Transverse colon (tissue), 4 donors: ENCODE data around the gene FGGY. TPM values are rescaled to one million over a fixed set of nuclear protein-coding genes. Genes with fewer than 3 reads are reported as not detected.
A peak's percentile ranks its signal among the peaks of the same experiment; 100 is the strongest.

Experiments
- DNase-seq: peaks from one replicate; pipeline ENCODE4 v3.0.0-alpha.2; 2019
- H3K27ac ChIP-seq, 4 donors: fragments of 200-600 bp; sonication (generic); 2 replicates each; pipeline ENCODE4 v1.5.1; 2016 to 2018; ENCODE audit warnings: inconsistent platforms in 4 of 4
- H3K27me3 ChIP-seq: fragments of 200-600 bp; sonication (generic); 2 replicates; pipeline ENCODE4 v1.5.1; 2017; ENCODE audit warnings: inconsistent platforms
- H3K36me3 ChIP-seq, 4 donors: fragments of 200-600 bp; sonication (generic); 2 replicates each; pipeline ENCODE4 v1.5.1; 2017 to 2019; ENCODE audit warnings: inconsistent platforms in 4 of 4
- H3K4me1 ChIP-seq, 4 donors: fragments of 200-600 bp; sonication (generic); 2 replicates each; pipeline ENCODE4 v1.5.1; 2017 to 2020; ENCODE audit warnings: inconsistent platforms in 4 of 4
- H3K4me3 ChIP-seq, 4 donors: fragments of 200-600 bp; sonication (generic); 1 replicate in 1 of 4; 2 replicates in 3 of 4; pipeline versions ENCODE4 v1.5.1 to v1.6.1; 2017 to 2019; ENCODE audit warnings: inconsistent platforms in 4 of 4
- H3K9me3 ChIP-seq, 2 donors: fragments of 200-600 bp; sonication (generic); 2 replicates each; pipeline ENCODE4 v1.5.1; 2017 to 2019; ENCODE audit warnings: inconsistent platforms in 2 of 2
- CTCF ChIP-seq, 5 experiments: fragments of 200-600 bp in 3 of 5; fragments of 450-650 bp in 2 of 5; sonication (generic) in 3 of 5; IDR thresholded peaks; 1 replicate in 2 of 5; 2 replicates in 3 of 5; pipeline ENCODE4 v1.5.1; 2016 to 2017; ENCODE audit warnings: antibody characterized with exemption in 5 of 5, inconsistent platforms in 3 of 5, mild to moderate bottlenecking in 2 of 5, moderate library complexity in 1 of 5
- EP300 ChIP-seq: sonication (generic); formaldehyde crosslinking; IDR thresholded peaks from one replicate; pipeline ENCODE4 v1.6.1; 2017; ENCODE audit warnings: antibody characterized with exemption, low read depth
- POLR2A ChIP-seq: fragments of 450-650 bp; IDR thresholded peaks from one replicate; pipeline ENCODE4 v1.6.1; 2016; ENCODE audit warnings: antibody characterized with exemption, mild to moderate bottlenecking, moderate library complexity
- POLR2AphosphoS5 ChIP-seq, 3 donors: sonication (generic); formaldehyde crosslinking; IDR thresholded peaks; one replicate each; pipeline ENCODE4 v1.6.1; 2016; ENCODE audit warnings: antibody characterized with exemption in 3 of 3
- WGBS, 2 donors: methylation state at CpG; one replicate each; pipeline ENCODE4 v1.1.5; 2018; ENCODE audit warnings: low coverage in 1 of 2; 5-methylcytosine and 5-hydroxymethylcytosine counted together
- in situ Hi-C, 4 donors: fragments of 200-750 bp; cut with MboI; loops; one replicate each; pipeline versions ENCODE4 v1.15.0 to v1.15.1; 2017; ENCODE audit warnings: low sequenced_read_pairs in 3 of 4, low pct_ligation_motif_present in 1 of 4, low pct_unique_long_range_greater_than_20kb in 1 of 4
- intact Hi-C: fragments of 100-400 bp; cut with DNase I; formaldehyde crosslinking; loops from one replicate; pipeline ENCODE4 v1.15.1; 2023; ENCODE audit warnings: low total_unique reads
- total RNA-seq, 4 donors: library from RNA; depleted of rRNA; stranded (reverse); fragments of >200 nt; gene quantifications; one replicate each; pipeline ENCODE4 v1.1.0, GENCODE V29; 2016

The FGGY gene
- total RNA-seq, 4 donors from 2014 or later: 18.2 to 97.7 (median 27.1) TPM

GRCh38 chr1:59433440-59433813 lies 136.5 kb downstream of the FGGY start:
- WGBS, 2 donors: 88 to 94% methylated on average over 5 to 6 of the region's 6 CpGs
- H3K9me3 ChIP-seq: no peaks in the 10 kb centered on the region
- H3K4me1 ChIP-seq: peaks cover 0 to 25% (median 4%) of the 10 kb centered on the region in 4 donors
- in situ Hi-C loops (no loop called here), intact Hi-C loops (no loop called here)
- DNase-seq: no peak
- no peak overlapping the region for H3K4me3 ChIP-seq
- H3K36me3 ChIP-seq: no peaks in the 10 kb centered on the region
- TF ChIP-seq CTCF (IDR thresholded peaks at IDR 0.05) (no peak), EP300 (no peak), POLR2A (no peak), POLR2AphosphoS5 (IDR thresholded peaks at IDR 0.05) (no peak)
- H3K27me3 ChIP-seq: no peaks in the 10 kb centered on the region
- H3K27ac ChIP-seq: peak overlapping the region in 1 of 4 donors; percentile 22

- no peak overlapping the region for H3K4me3 ChIP-seq
- WGBS, 2 donors: 84 to 100% methylated on average over 1 to 3 of the region's 3 CpGs
- TF ChIP-seq EP300 (no peak), POLR2A (no peak), POLR2AphosphoS5 (IDR thresholded peaks at IDR 0.05) (no peak), CTCF (IDR thresholded peaks at IDR 0.05) (no peak)
- DNase-seq: no peak
- peaks cover 0 to 20% (median 4%) of the 10 kb centered on the region in 4 donors for H3K4me1 ChIP-seq
- in situ Hi-C loops (no loop called here), intact Hi-C loops (no loop called here)
- no peaks in the 10 kb centered on the region for H3K9me3 ChIP-seq
- no peaks in the 10 kb centered on the region for H3K36me3 ChIP-seq
- H3K27me3 ChIP-seq: no peaks in the 10 kb centered on the region
- H3K27ac ChIP-seq: no peak overlapping the region
Observed at GRCh38 chr1:59434336-59434735, 137.4 kb downstream of the FGGY start.

- Histone ChIP-seq H3K27ac (no peak overlapping the region), H3K36me3 (no peaks in the 10 kb centered on the region), H3K27me3 (no peaks in the 10 kb centered on the region), H3K4me1 (peaks cover 0 to 20% (median 4%) of the 10 kb centered on the region in 4 donors), H3K9me3 (no peaks in the 10 kb centered on the region), H3K4me3 (no peak overlapping the region)
- TF ChIP-seq POLR2A (no peak), CTCF (IDR thresholded peaks at IDR 0.05) (no peak)
- no peak for DNase-seq
- 56 to 71% methylated on average over 2 of the region's 2 CpGs for WGBS, 2 donors
- intact Hi-C loops (no loop called here), in situ Hi-C loops (no loop called here)
Observed at GRCh38 chr1:59436637-59437036, 139.7 kb downstream of the FGGY start.

GRCh38 chr1:59438058-59438560 lies 141.2 kb downstream of the FGGY start:
- in situ Hi-C loops: no loop called here
- WGBS, 2 donors: 83 to 92% methylated on average over 1 of the region's 1 CpG

More at GRCh38 chr1:59438058-59438560, 141.2 kb downstream of the FGGY start:
- H3K27ac ChIP-seq: peak overlapping the region in 1 of 4 donors; percentile 17
- H3K4me3 ChIP-seq: no peak overlapping the region
- no peaks in the 10 kb centered on the region for H3K9me3 ChIP-seq
- TF ChIP-seq EP300: no peak
- no peak for TF ChIP-seq POLR2A
- TF ChIP-seq POLR2AphosphoS5 (IDR thresholded peaks at IDR 0.05): no peak
- TF ChIP-seq CTCF (IDR thresholded peaks at IDR 0.05): no peak
- no peaks in the 10 kb centered on the region for H3K27me3 ChIP-seq
- no peaks in the 10 kb centered on the region for H3K36me3 ChIP-seq
- peaks cover 0 to 7% (median 2%) of the 10 kb centered on the region in 4 donors for H3K4me1 ChIP-seq
- intact Hi-C loops: no loop called here
- no peak for DNase-seq
